ENCODE measurements around the gene VIT.

GRCh38 chr2:36811071-36811470 lies 114.6 kb downstream of the VIT start:
- no peak for TF ChIP-seq CTCF (IDR thresholded peaks at IDR 0.05; ENCODE audit: low read depth, low read length, missing input control)
- TF ChIP-seq RAD21 (IDR thresholded peaks at IDR 0.05), result no peak
- no peak for TF ChIP-seq FOXA1 (IDR thresholded peaks at IDR 0.05)

Data from liver (tissue), 3 donors.